Natural killer cell (primary cell): ENCODE data around the gene CINP. TPM values are rescaled to one million over a fixed set of nuclear protein-coding genes. Genes with fewer than 3 reads are reported as not detected.
A peak's percentile ranks its signal among the peaks of the same experiment; 100 is the strongest.
"Not testable (repeated sequence)": the region's sequence is repeated elsewhere in the genome, so short reads cannot be mapped to it uniquely, and the experiment has no call there.

ENCODE experiments used
- ATAC-seq, 3 donors: fragments of 150-1000 bp in 2 of 3; fragments of 200-7000 bp in 1 of 3; cut with Tn5 transposase; 1 replicate in 1 of 3; 2 replicates in 2 of 3; pipeline ENCODE4 v1.10.0; 2021; ENCODE audit warnings: mild to moderate bottlenecking in 2 of 3, moderate library complexity in 2 of 3
- DNase-seq, 2 donors: peaks; one replicate each; pipeline versions ENCODE4 v3.0.0 to v3.0.0-alpha.2; 2013 to 2021; ENCODE audit warnings: mixed read lengths in 1 of 2
- H3K27ac ChIP-seq: one replicate; pipeline ENCODE4 v1.5.1; 2013; ENCODE audit warnings: mild to moderate bottlenecking, low read length
- H3K27me3 ChIP-seq: one replicate; pipeline ENCODE4 v1.6.1; 2013; ENCODE audit warnings: low read length; ENCODE audit not compliant: control insufficient read depth, insufficient read depth
- H3K36me3 ChIP-seq: one replicate; pipeline ENCODE4 v1.6.1; 2013; ENCODE audit warnings: low read length; ENCODE audit not compliant: control insufficient read depth, insufficient read depth
- H3K4me1 ChIP-seq: one replicate; pipeline ENCODE4 v1.6.1; 2013; ENCODE audit warnings: low read length; ENCODE audit not compliant: control insufficient read depth, insufficient read depth
- H3K4me3 ChIP-seq: one replicate; pipeline ENCODE4 v1.5.1; 2013; ENCODE audit warnings: low read length
- H3K9me3 ChIP-seq: one replicate; pipeline ENCODE4 v1.6.1; 2013; ENCODE audit warnings: low read length; ENCODE audit not compliant: control insufficient read depth, insufficient read depth
- H3K27ac Mint-ChIP-seq, 2 donors: one replicate each; pipeline ENCODE4 v1.8.0; 2022; ENCODE audit warnings: mild to moderate bottlenecking in 2 of 2, mixed read lengths in 2 of 2, moderate library complexity in 1 of 2
- H3K27me3 Mint-ChIP-seq, 2 donors: one replicate each; pipeline ENCODE4 v1.8.0; 2022; ENCODE audit warnings: low read depth in 2 of 2, mixed read lengths in 2 of 2
- H3K36me3 Mint-ChIP-seq: one replicate; pipeline ENCODE4 v1.8.0; 2022; ENCODE audit warnings: mixed read lengths
- H3K4me1 Mint-ChIP-seq, 2 donors: one replicate each; pipeline ENCODE4 v1.8.0; 2022; ENCODE audit warnings: mixed read lengths in 2 of 2
- H3K4me3 Mint-ChIP-seq: one replicate; pipeline ENCODE4 v1.8.0; 2022; ENCODE audit warnings: mild to moderate bottlenecking, moderate library complexity, mixed read lengths
- H3K9me3 Mint-ChIP-seq, 2 donors: one replicate each; pipeline ENCODE4 v1.8.0; 2022; ENCODE audit warnings: mixed read lengths in 2 of 2
- WGBS: methylation state at CpG from one replicate; pipeline ENCODE4 v1.1.7; 2013; ENCODE audit warnings: missing lambda C conversion rate; ENCODE audit not compliant: insufficient coverage; 5-methylcytosine and 5-hydroxymethylcytosine counted together
- intact Hi-C: fragments of 100-400 bp; cut with micrococcal nuclease; formaldehyde crosslinking; loops from one replicate; pipeline ENCODE4 v1.14.2; 2022
- total RNA-seq, 4 donors: library from RNA; stranded (reverse); fragments of 120-200 nt in 1 of 4; gene quantifications; one replicate each; pipeline versions ENCODE4 v1.2.3 to v1.2.4, GENCODE V29; 2013 to 2022
- TF ChIP-seq, protein P1 (sequence below): fragments of 200-600 bp; IDR thresholded peaks from one replicate; pipeline ENCODE4 v1.8.0; 2022; ENCODE audit warnings: antibody characterized with exemption

CINP gene
- total RNA-seq, 3 donors from 2014 or later (not counting 1 experiment from before 2014, with no cell fraction given): 22.4 to 30.0 (median 23.3) TPM

DNA sequence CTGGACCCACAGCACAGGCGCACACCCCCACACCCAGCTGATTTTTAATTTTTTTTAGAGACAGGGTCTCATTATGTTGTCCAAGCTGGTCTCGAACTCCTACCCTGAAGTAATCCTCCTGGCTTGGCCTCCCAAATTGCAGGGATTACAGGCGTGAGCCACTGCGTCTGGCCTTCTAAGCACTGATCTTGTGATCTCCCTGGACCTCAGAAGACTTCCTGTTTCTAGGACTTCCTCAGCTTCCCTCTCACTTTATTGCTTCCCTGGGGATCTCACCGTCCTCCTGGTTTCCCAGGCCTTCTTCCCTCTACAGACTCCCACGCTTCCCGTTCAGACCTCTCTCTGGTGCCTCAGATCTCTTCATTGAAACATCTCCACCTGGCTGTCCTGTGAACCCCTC lies 29.3 kb downstream of the CINP start:
- peaks cover 0 to 4% of the 10 kb centered on the region in 2 donors for H3K4me1 Mint-ChIP-seq
- no peaks in the 10 kb centered on the region for H3K9me3 Mint-ChIP-seq
- peaks cover 19% of the 10 kb centered on the region for H3K36me3 ChIP-seq
- H3K27ac ChIP-seq: no peak overlapping the region
- no peak for DNase-seq
- no peak for ATAC-seq
- H3K36me3 Mint-ChIP-seq: no peaks in the 10 kb centered on the region
- 93% methylated on average over 7 of the region's 7 CpGs for WGBS
- no peak overlapping the region for H3K4me3 Mint-ChIP-seq
- H3K4me1 ChIP-seq: no peaks in the 10 kb centered on the region
- H3K9me3 ChIP-seq: no peaks in the 10 kb centered on the region
- H3K27ac Mint-ChIP-seq: peak overlapping the region in 1 of 2 donors; percentile 51
- intact Hi-C loops: no loop called here
- H3K27me3 Mint-ChIP-seq: no peaks in the 10 kb centered on the region
- TF ChIP-seq, protein P1, sequence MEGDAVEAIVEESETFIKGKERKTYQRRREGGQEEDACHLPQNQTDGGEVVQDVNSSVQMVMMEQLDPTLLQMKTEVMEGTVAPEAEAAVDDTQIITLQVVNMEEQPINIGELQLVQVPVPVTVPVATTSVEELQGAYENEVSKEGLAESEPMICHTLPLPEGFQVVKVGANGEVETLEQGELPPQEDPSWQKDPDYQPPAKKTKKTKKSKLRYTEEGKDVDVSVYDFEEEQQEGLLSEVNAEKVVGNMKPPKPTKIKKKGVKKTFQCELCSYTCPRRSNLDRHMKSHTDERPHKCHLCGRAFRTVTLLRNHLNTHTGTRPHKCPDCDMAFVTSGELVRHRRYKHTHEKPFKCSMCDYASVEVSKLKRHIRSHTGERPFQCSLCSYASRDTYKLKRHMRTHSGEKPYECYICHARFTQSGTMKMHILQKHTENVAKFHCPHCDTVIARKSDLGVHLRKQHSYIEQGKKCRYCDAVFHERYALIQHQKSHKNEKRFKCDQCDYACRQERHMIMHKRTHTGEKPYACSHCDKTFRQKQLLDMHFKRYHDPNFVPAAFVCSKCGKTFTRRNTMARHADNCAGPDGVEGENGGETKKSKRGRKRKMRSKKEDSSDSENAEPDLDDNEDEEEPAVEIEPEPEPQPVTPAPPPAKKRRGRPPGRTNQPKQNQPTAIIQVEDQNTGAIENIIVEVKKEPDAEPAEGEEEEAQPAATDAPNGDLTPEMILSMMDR: no peak
- no peak overlapping the region for H3K4me3 ChIP-seq
- no peaks in the 10 kb centered on the region for H3K27me3 ChIP-seq

GRCh38 chr14:102330806-102331205 lies 31.9 kb downstream of the CINP start:
- WGBS: 98% methylated on average over 6 of the region's 8 CpGs
- intact Hi-C loops: no loop called here
- TF ChIP-seq, protein P1: no peak

GRCh38 chr14:102329381-102329780 lies 33.3 kb downstream of the CINP start:
- H3K4me3 ChIP-seq, H3K27me3 Mint-ChIP-seq, H3K9me3 ChIP-seq, H3K4me3 Mint-ChIP-seq, H3K27ac ChIP-seq, H3K27me3 ChIP-seq, H3K4me1 ChIP-seq, DNase-seq, H3K27ac Mint-ChIP-seq, H3K9me3 Mint-ChIP-seq, ATAC-seq, H3K4me1 Mint-ChIP-seq, H3K36me3 Mint-ChIP-seq, intact Hi-C loops: not testable (repeated sequence)
- peaks cover 16% of the 10 kb centered on the region for H3K36me3 ChIP-seq
- WGBS: 97% methylated on average over 6 of the region's 6 CpGs

More at GRCh38 chr14:102330806-102331205, 31.9 kb downstream of the CINP start:
- Histone ChIP-seq H3K27ac (no peak overlapping the region), H3K4me1 (no peaks in the 10 kb centered on the region), H3K9me3 (no peaks in the 10 kb centered on the region), H3K27me3 (no peaks in the 10 kb centered on the region), H3K4me3 (no peak overlapping the region), H3K36me3 (peaks cover 21% of the 10 kb centered on the region)
- DNase-seq: no peak
- Mint-ChIP-seq H3K9me3 (no peaks in the 10 kb centered on the region), H3K4me1 (peaks cover 0 to 4% of the 10 kb centered on the region in 2 donors), H3K27ac (no peak overlapping the region), H3K36me3 (no peaks in the 10 kb centered on the region), H3K4me3 (no peak overlapping the region), H3K27me3 (no peaks in the 10 kb centered on the region)
- no peak for ATAC-seq

DNA sequence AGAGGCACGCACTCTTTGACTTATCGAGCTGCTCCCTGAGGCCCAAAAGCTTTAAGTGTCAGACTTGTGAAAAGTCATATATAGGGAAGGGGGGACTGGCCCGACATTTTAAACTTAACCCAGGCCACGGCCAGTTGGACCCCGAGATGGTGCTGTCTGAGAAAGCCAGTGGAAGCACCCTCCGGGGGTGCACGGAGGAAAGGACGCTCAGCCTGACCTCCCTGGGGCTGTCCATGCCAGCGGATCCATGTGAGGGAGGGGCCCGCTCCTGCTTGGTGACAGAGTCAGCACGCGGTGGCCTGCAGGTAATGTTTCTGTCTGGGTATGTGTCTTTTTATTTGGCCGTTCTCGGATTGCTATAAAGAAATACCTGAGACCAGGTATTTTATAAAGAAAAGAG lies 36.1 kb downstream of the CINP start:
- intact Hi-C loops: no loop called here
- Histone ChIP-seq H3K4me3 (no peak overlapping the region), H3K36me3 (peaks cover 5% of the 10 kb centered on the region), H3K4me1 (no peaks in the 10 kb centered on the region), H3K27me3 (no peaks in the 10 kb centered on the region), H3K27ac (no peak overlapping the region), H3K9me3 (no peaks in the 10 kb centered on the region)
- 96% methylated on average over 14 of the region's 14 CpGs for WGBS
- TF ChIP-seq, protein P1: no peak
- H3K4me3 Mint-ChIP-seq: no peak overlapping the region
- DNase-seq: no peak
- H3K4me1 Mint-ChIP-seq: peaks cover under 1 to 5% of the 10 kb centered on the region in 2 donors
- H3K36me3 Mint-ChIP-seq: no peaks in the 10 kb centered on the region
- H3K27me3 Mint-ChIP-seq: no peaks in the 10 kb centered on the region
- H3K9me3 Mint-ChIP-seq: no peaks in the 10 kb centered on the region
- ATAC-seq: no peak
- H3K27ac Mint-ChIP-seq: no peak overlapping the region
